Stomach (tissue), 9 donors: ENCODE data around the gene FKBP1B. TPM values are rescaled to one million over a fixed set of nuclear protein-coding genes. Genes with fewer than 3 reads are reported as not detected.
"Not testable (repeated sequence)": the region's sequence is repeated elsewhere in the genome, so short reads cannot be mapped to it uniquely, and the experiment has no call there.

Experiments
- DNase-seq, 2 donors: peaks; one replicate each; pipeline versions ENCODE4 v3.0.0 to v3.0.0-alpha.2; 2013 to 2019
- H3K27ac ChIP-seq, 5 donors: fragments of 200-600 bp in 4 of 5; sonication (generic) in 4 of 5; one replicate each; pipeline ENCODE4 v1.5.1; 2013 to 2019; ENCODE audit warnings: mild to moderate bottlenecking in 1 of 5, moderate library complexity in 1 of 5
- H3K27me3 ChIP-seq, 3 donors: fragments of 200-600 bp; sonication (generic); one replicate each; pipeline ENCODE4 v1.5.1; 2017 to 2019; ENCODE audit warnings: mixed run types in 1 of 3
- H3K36me3 ChIP-seq, 4 donors: fragments of 200-600 bp; sonication (generic); 1 replicate in 3 of 4; 2 replicates in 1 of 4; pipeline ENCODE4 v1.5.1; 2016 to 2019
- H3K4me1 ChIP-seq, 4 donors: fragments of 200-600 bp; sonication (generic); one replicate each; pipeline ENCODE4 v1.5.1; 2016 to 2019
- H3K4me3 ChIP-seq, 4 donors: fragments of 200-600 bp; sonication (generic) in 3 of 4; one replicate each; pipeline ENCODE4 v1.5.1; 2016 to 2019; ENCODE audit warnings: mild to moderate bottlenecking in 1 of 4
- H3K9me3 ChIP-seq, 4 donors: fragments of 200-600 bp; sonication (generic); one replicate each; pipeline ENCODE4 v1.5.1; 2016 to 2019
- CTCF ChIP-seq, 7 experiments: fragments of 450-650 bp in 4 of 7; fragments of 200-600 bp in 3 of 7; sonication (generic) in 3 of 7; IDR thresholded peaks; one replicate each; pipeline ENCODE4 v1.5.1; 2016 to 2019; ENCODE audit warnings: antibody characterized with exemption in 7 of 7, control low read depth in 2 of 7, mild to moderate bottlenecking in 1 of 7
- EP300 ChIP-seq: sonication (generic); formaldehyde crosslinking; IDR thresholded peaks from one replicate; pipeline ENCODE4 v1.6.1; 2017; ENCODE audit warnings: antibody characterized with exemption
- POLR2A ChIP-seq, 4 donors: fragments of 450-650 bp; IDR thresholded peaks; one replicate each; pipeline ENCODE4 v1.6.1; 2016; ENCODE audit warnings: antibody characterized with exemption in 4 of 4, control low read depth in 2 of 4, mild to moderate bottlenecking in 1 of 4, moderate library complexity in 1 of 4
- POLR2AphosphoS5 ChIP-seq, 3 donors: sonication (generic); formaldehyde crosslinking; IDR thresholded peaks; one replicate each; pipeline ENCODE4 v1.6.1; 2016; ENCODE audit warnings: antibody characterized with exemption in 3 of 3
- WGBS, 5 donors: extraction: QIAGEN DNeasy Blood & Tissue Kit in 3 of 5; methylation state at CpG; one replicate each; pipeline versions ENCODE4 v1.1.5 to v1.1.7; 2013 to 2018; 5-methylcytosine and 5-hydroxymethylcytosine counted together
- intact Hi-C: fragments of 100-400 bp; cut with DNase I; formaldehyde crosslinking; loops from one replicate; pipeline ENCODE4 v1.15.1; 2023; ENCODE audit warnings: low total_unique reads
- polyA plus RNA-seq, 3 donors: library from polyadenylated mRNA; stranded (reverse); fragments of 200-250 nt; gene quantifications; one replicate each; pipeline ENCODE4 v1.2.3, GENCODE V29; 2013
- total RNA-seq, 5 donors: library from RNA; depleted of rRNA; stranded (reverse); fragments of >200 nt; gene quantifications; one replicate each; pipeline versions ENCODE4 v1.1.0 to v1.2.3, GENCODE V29; 2014 to 2016
- donor health status: healthy with polysubstance abuse.
- donor health status: Bipolar disorder and iron deficiency.
- donor health status: healthy.

Gene FKBP1B
- total and polyA plus RNA-seq, 8 donors, result 1.3 to 34.3 (median 13.6) TPM; not detected in 1

GRCh38 chr2:24012521-24013188 is 36.9 kb upstream of the FKBP1B start:
- DNase-seq, result no peak
- Histone ChIP-seq H3K9me3 (no peaks in the 10 kb centered on the region), H3K36me3 (no peaks in the 10 kb centered on the region), H3K4me3 (no peak overlapping the region), H3K4me1 (peaks cover 12 to 21% (median 14%) of the 10 kb centered on the region in 4 donors), H3K27me3 (peaks cover 7 to 43% (median 25%) of the 10 kb centered on the region in 3 donors), H3K27ac (no peak overlapping the region)
- TF ChIP-seq POLR2AphosphoS5 (IDR thresholded peaks at IDR 0.05), result no peak
- TF ChIP-seq POLR2A (IDR thresholded peaks at IDR 0.05), result no peak
- no peak for TF ChIP-seq CTCF (IDR thresholded peaks at IDR 0.05)
- no peak for TF ChIP-seq EP300
- intact Hi-C loops, result no loop called here
- WGBS, 5 donors, result 70 to 83% (median 79%) methylated on average over 9 of the region's 9 CpGs

- H3K9me3 ChIP-seq, H3K4me3 ChIP-seq, H3K27ac ChIP-seq, DNase-seq, H3K36me3 ChIP-seq, H3K4me1 ChIP-seq, intact Hi-C loops: not testable (repeated sequence)
- peaks cover 5 to 27% (median 13%) of the 10 kb centered on the region in 3 donors for H3K27me3 ChIP-seq
- WGBS, 5 donors, result 90 to 95% (median 92%) methylated on average over 6 of the region's 6 CpGs
Measured at GRCh38 chr2:24014902-24015301, 34.6 kb upstream of the FKBP1B start.

- no peak overlapping the region for H3K27ac ChIP-seq
- TF ChIP-seq EP300, result no peak
- TF ChIP-seq CTCF (IDR thresholded peaks at IDR 0.05), result no peak
- no peak for TF ChIP-seq POLR2A (IDR thresholded peaks at IDR 0.05)
- TF ChIP-seq POLR2AphosphoS5 (IDR thresholded peaks at IDR 0.05), result no peak
- peaks cover 0 to 1% (median 0%) of the 10 kb centered on the region in 4 donors for H3K4me1 ChIP-seq
- H3K4me3 ChIP-seq, result no peak overlapping the region
- DNase-seq, result no peak
- intact Hi-C loops, result no loop called here
- no peaks in the 10 kb centered on the region for H3K9me3 ChIP-seq
- 63 to 75% (median 72%) methylated on average over 8 to 11 of the region's 11 CpGs for WGBS, 5 donors
- H3K36me3 ChIP-seq, result no peaks in the 10 kb centered on the region
- peaks cover 2 to 18% (median 4%) of the 10 kb centered on the region in 3 donors for H3K27me3 ChIP-seq
Measured at GRCh38 chr2:24015562-24016375, 33.8 kb upstream of the FKBP1B start.

- DNase-seq, result no peak
- intact Hi-C loops, result no loop called here
- TF ChIP-seq POLR2AphosphoS5 (IDR thresholded peaks at IDR 0.05), result no peak
- no peak for TF ChIP-seq POLR2A (IDR thresholded peaks at IDR 0.05)
- Histone ChIP-seq H3K4me1 (no peaks in the 10 kb centered on the region), H3K9me3 (no peaks in the 10 kb centered on the region), H3K27ac (no peak overlapping the region), H3K4me3 (no peak overlapping the region), H3K36me3 (no peaks in the 10 kb centered on the region), H3K27me3 (peaks cover 0 to 12% (median 0%) of the 10 kb centered on the region in 3 donors)
- 71 to 90% (median 80%) methylated on average over 7 to 9 of the region's 9 CpGs for WGBS, 5 donors
Measured at GRCh38 chr2:24016376-24016761, 33.2 kb upstream of the FKBP1B start.

- intact Hi-C loops, result no loop called here
- no peak overlapping the region for H3K27ac ChIP-seq
- peaks cover 0 to 8% (median 0%) of the 10 kb centered on the region in 3 donors for H3K27me3 ChIP-seq
- no peak for DNase-seq
- TF ChIP-seq EP300 (no peak), CTCF (IDR thresholded peaks at IDR 0.05) (no peak), POLR2A (IDR thresholded peaks at IDR 0.05) (no peak), POLR2AphosphoS5 (IDR thresholded peaks at IDR 0.05) (no peak)
- no peaks in the 10 kb centered on the region for H3K4me1 ChIP-seq
- H3K36me3 ChIP-seq, result peaks cover 0 to 5% (median 2%) of the 10 kb centered on the region in 4 donors
- H3K9me3 ChIP-seq, result no peaks in the 10 kb centered on the region
- no peak overlapping the region for H3K4me3 ChIP-seq
- 89 to 93% (median 92%) methylated on average over 17 to 35 of the region's 35 CpGs for WGBS, 5 donors
Measured at GRCh38 chr2:24016853-24017703, 32.5 kb upstream of the FKBP1B start.
